ENCODE results near the gene RTTN. TPM values are rescaled to one million over a fixed set of nuclear protein-coding genes. Genes with fewer than 3 reads are reported as not detected.

Gene RTTN
- total RNA-seq, 1 experiment from 2014 or later: 14.3 TPM

- H3K9me2 ChIP-seq (ENCODE audit: insufficient read depth): no peaks in the 10 kb centered on the region
- TF ChIP-seq CTCF (conservative IDR thresholded peaks at IDR 0.05) (no peak), EZH2 (IDR thresholded peaks at IDR 0.05; ENCODE audit: low read depth) (no peak)
- ChIA-PET CTCF (no interaction called here), POLR2A (ENCODE audit: unreplicated experiment) (no interaction called here)
- H4K20me1 ChIP-seq (ENCODE audit: insufficient read depth): no peaks in the 10 kb centered on the region
- H3K79me2 ChIP-seq (ENCODE audit: low read depth): no peaks in the 10 kb centered on the region
- H3K27me3 ChIP-seq (ENCODE audit: insufficient read depth, low read depth): no peaks in the 10 kb centered on the region
- H2AFZ ChIP-seq: no peak overlapping the region
- intact Hi-C loops (cut with micrococcal nuclease; ENCODE audit: unreplicated experiment): loop anchor here (5.0 kb wide), 1 partner anchor 1243 kb away; no protein-coding TSS in a partner anchor
- H3K27ac ChIP-seq: no peak overlapping the region
- no peak overlapping the region for H3K4me3 ChIP-seq
- H3K9me3 ChIP-seq (ENCODE audit: insufficient read depth, low read depth): no peaks in the 10 kb centered on the region
- H3K4me2 ChIP-seq: no peak overlapping the region
- no peak for DNase-seq
- H3F3A ChIP-seq (ENCODE audit: insufficient read depth, low read depth): no peaks in the 10 kb centered on the region
- no peaks in the 10 kb centered on the region for H3K4me1 ChIP-seq (replicated peaks; ENCODE audit: insufficient read depth)
- peaks cover 5% of the 10 kb centered on the region; the same call in 1 of the 2 replicates for H3K36me3 ChIP-seq (ENCODE audit: low read depth)
- BruUV-seq (replicated peaks): no TSS peak
Measured at GRCh38 chr18:70089858-70090257, 115.6 kb downstream of the RTTN start.

GRCh38 chr18:70086085-70086484 is 119.4 kb downstream of the RTTN start:
- intact Hi-C loops (cut with micrococcal nuclease; ENCODE audit: unreplicated experiment): loop anchor here (5.0 kb wide), 1 partner anchor 1239 kb away; no protein-coding TSS in a partner anchor
- Histone ChIP-seq H3K36me3 (ENCODE audit: low read depth) (peaks cover 5% of the 10 kb centered on the region; the same call in 1 of the 2 replicates), H4K20me1 (ENCODE audit: insufficient read depth) (no peaks in the 10 kb centered on the region), H3F3A (ENCODE audit: insufficient read depth, low read depth) (no peaks in the 10 kb centered on the region), H3K4me1 (replicated peaks; ENCODE audit: insufficient read depth) (no peaks in the 10 kb centered on the region), H3K4me3 (no peak overlapping the region), H3K27me3 (ENCODE audit: insufficient read depth, low read depth) (no peaks in the 10 kb centered on the region), H3K4me2 (no peak overlapping the region), H3K79me2 (ENCODE audit: low read depth) (no peaks in the 10 kb centered on the region), H2AFZ (no peak overlapping the region), H3K27ac (no peak overlapping the region), H3K9me3 (ENCODE audit: insufficient read depth, low read depth) (no peaks in the 10 kb centered on the region), H3K9me2 (ENCODE audit: insufficient read depth) (no peaks in the 10 kb centered on the region)
- no TSS peak for BruUV-seq (replicated peaks)
- DNase-seq: no peak
- POLR2A ChIA-PET (ENCODE audit: unreplicated experiment): no interaction called here
- CTCF ChIA-PET: no interaction called here
- TF ChIP-seq CTCF (conservative IDR thresholded peaks at IDR 0.05) (no peak), EZH2 (IDR thresholded peaks at IDR 0.05; ENCODE audit: low read depth) (no peak)

GRCh38 chr18:70085641-70086040 is 119.8 kb downstream of the RTTN start:
- POLR2A ChIA-PET (ENCODE audit: unreplicated experiment): no interaction called here
- Histone ChIP-seq H4K20me1 (ENCODE audit: insufficient read depth) (no peaks in the 10 kb centered on the region), H3K9me3 (ENCODE audit: insufficient read depth, low read depth) (no peaks in the 10 kb centered on the region), H3K27ac (no peak overlapping the region), H2AFZ (no peak overlapping the region), H3F3A (ENCODE audit: insufficient read depth, low read depth) (no peaks in the 10 kb centered on the region), H3K79me2 (ENCODE audit: low read depth) (no peaks in the 10 kb centered on the region), H3K4me3 (no peak overlapping the region), H3K4me1 (replicated peaks; ENCODE audit: insufficient read depth) (no peaks in the 10 kb centered on the region), H3K27me3 (ENCODE audit: insufficient read depth, low read depth) (no peaks in the 10 kb centered on the region), H3K4me2 (no peak overlapping the region), H3K9me2 (ENCODE audit: insufficient read depth) (no peaks in the 10 kb centered on the region), H3K36me3 (ENCODE audit: low read depth) (peaks cover 5% of the 10 kb centered on the region; the same call in 1 of the 2 replicates)
- TF ChIP-seq CTCF (conservative IDR thresholded peaks at IDR 0.05) (no peak), EZH2 (IDR thresholded peaks at IDR 0.05; ENCODE audit: low read depth) (no peak)
- CTCF ChIA-PET: no interaction called here
- BruUV-seq (replicated peaks): no TSS peak
- intact Hi-C loops (cut with micrococcal nuclease; ENCODE audit: unreplicated experiment): loop anchor here (5.0 kb wide), 1 partner anchor 1238 kb away; no protein-coding TSS in a partner anchor
- DNase-seq: no peak

All from PC-9 (cell line).